Measurements from ENCODE around the gene VCAM1. TPM values are rescaled to one million over a fixed set of nuclear protein-coding genes. Genes with fewer than 3 reads are reported as not detected.

VCAM1 gene
- total RNA-seq, 1 donor from 2014 or later = not detected

GRCh38 chr1:100714599-100714998 lies 4.9 kb upstream of the VCAM1 start:
- Mint-ChIP-seq H3K9me3 (ENCODE audit: unreplicated experiment) (no peaks in the 10 kb centered on the region), H3K27ac (ENCODE audit: unreplicated experiment) (no peak overlapping the region), H3K4me3 (ENCODE audit: unreplicated experiment) (no peak overlapping the region), H3K36me3 (ENCODE audit: low read depth, unreplicated experiment) (no peaks in the 10 kb centered on the region), H3K27me3 (ENCODE audit: unreplicated experiment) (no peaks in the 10 kb centered on the region), H3K4me1 (ENCODE audit: unreplicated experiment) (peaks cover 2% of the 10 kb centered on the region)
- no peak for DNase-seq (ENCODE audit: low spot score)
- TF ChIP-seq CTCF (IDR thresholded peaks at IDR 0.05; ENCODE audit: unreplicated experiment) = no peak

GRCh38 chr1:100717218-100717617 lies 2.3 kb upstream of the VCAM1 start:
- no peak overlapping the region for H3K4me3 Mint-ChIP-seq (ENCODE audit: unreplicated experiment)
- no peak for DNase-seq (ENCODE audit: low spot score)
- no peaks in the 10 kb centered on the region for H3K27me3 Mint-ChIP-seq (ENCODE audit: unreplicated experiment)
- no peak overlapping the region for H3K27ac Mint-ChIP-seq (ENCODE audit: unreplicated experiment)
- H3K9me3 Mint-ChIP-seq (ENCODE audit: unreplicated experiment) = no peaks in the 10 kb centered on the region
- TF ChIP-seq CTCF (IDR thresholded peaks at IDR 0.05; ENCODE audit: unreplicated experiment) = no peak
- no peaks in the 10 kb centered on the region for H3K36me3 Mint-ChIP-seq (ENCODE audit: low read depth, unreplicated experiment)
- peaks cover 3% of the 10 kb centered on the region for H3K4me1 Mint-ChIP-seq (ENCODE audit: unreplicated experiment)

- Mint-ChIP-seq H3K9me3 (ENCODE audit: unreplicated experiment) (no peaks in the 10 kb centered on the region), H3K27ac (ENCODE audit: unreplicated experiment) (no peak overlapping the region), H3K27me3 (ENCODE audit: unreplicated experiment) (no peaks in the 10 kb centered on the region), H3K4me1 (ENCODE audit: unreplicated experiment) (peaks cover 3% of the 10 kb centered on the region), H3K36me3 (ENCODE audit: low read depth, unreplicated experiment) (no peaks in the 10 kb centered on the region), H3K4me3 (ENCODE audit: unreplicated experiment) (no peak overlapping the region)
- DNase-seq (ENCODE audit: low spot score) = no peak
- no peak for TF ChIP-seq CTCF (IDR thresholded peaks at IDR 0.05; ENCODE audit: unreplicated experiment)
These were observed 961 bp upstream of the VCAM1 start for GRCh38 chr1:100718581-100718980.

- Mint-ChIP-seq H3K27me3 (ENCODE audit: unreplicated experiment) (no peaks in the 10 kb centered on the region), H3K27ac (ENCODE audit: unreplicated experiment) (no peak overlapping the region)
- no peak for DNase-seq (ENCODE audit: low spot score)
These were observed 559 bp downstream of the VCAM1 start for GRCh38 chr1:100720101-100720500.

DNA sequence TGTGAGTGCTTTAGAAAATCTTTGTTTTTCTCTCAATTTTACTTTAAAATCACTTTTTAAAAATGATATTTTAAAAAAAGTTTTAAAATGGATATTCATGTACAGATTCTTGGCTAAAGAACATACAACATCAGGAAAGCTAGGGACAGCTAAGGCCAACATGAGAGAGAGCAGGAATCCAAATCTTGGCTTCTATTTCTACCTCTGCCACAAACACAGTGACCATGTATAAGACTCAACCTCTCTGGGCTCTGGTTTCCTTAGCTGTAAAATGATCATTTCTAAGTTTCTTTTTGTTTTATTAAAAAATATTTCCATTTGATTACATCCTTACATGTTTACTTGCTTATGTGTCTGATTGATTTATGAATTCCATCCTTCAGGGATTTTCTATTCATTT lies 1.2 kb downstream of the VCAM1 start:
- DNase-seq (ENCODE audit: low spot score) = no peak
- Mint-ChIP-seq H3K9me3 (ENCODE audit: unreplicated experiment) (no peaks in the 10 kb centered on the region), H3K4me1 (ENCODE audit: unreplicated experiment) (peaks cover 3% of the 10 kb centered on the region), H3K36me3 (ENCODE audit: low read depth, unreplicated experiment) (no peaks in the 10 kb centered on the region), H3K4me3 (ENCODE audit: unreplicated experiment) (no peak overlapping the region), H3K27me3 (ENCODE audit: unreplicated experiment) (no peaks in the 10 kb centered on the region), H3K27ac (ENCODE audit: unreplicated experiment) (no peak overlapping the region)
- no peak for TF ChIP-seq CTCF (IDR thresholded peaks at IDR 0.05; ENCODE audit: unreplicated experiment)

More at GRCh38 chr1:100720101-100720500, 559 bp downstream of the VCAM1 start:
- Mint-ChIP-seq H3K9me3 (ENCODE audit: unreplicated experiment) (no peaks in the 10 kb centered on the region), H3K4me1 (ENCODE audit: unreplicated experiment) (peaks cover 3% of the 10 kb centered on the region), H3K4me3 (ENCODE audit: unreplicated experiment) (no peak overlapping the region), H3K36me3 (ENCODE audit: low read depth, unreplicated experiment) (no peaks in the 10 kb centered on the region)
- TF ChIP-seq CTCF (IDR thresholded peaks at IDR 0.05; ENCODE audit: unreplicated experiment) = no peak

Data from endothelial cell (in vitro differentiated cells).